Pons (tissue), 1 donor: ENCODE results near the gene RXRG.
"Not testable (repeated sequence)": the region's sequence is repeated elsewhere in the genome, so short reads cannot be mapped to it uniquely, and the experiment has no call there.

ENCODE experiments used
- DNase-seq: peaks from one replicate; pipeline ENCODE4 v3.0.0-alpha.2; 2016; ENCODE audit warnings: low spot score

RXRG gene

GRCh38 chr1:165444897-165445370 is at the start of gene RXRG:
Gene RXRG, minus strand, starts transcription at chr1:165445126. Its CDS starts 233 bp downstream, at chr1:165444893.
- no peak for DNase-seq

- no peak for DNase-seq
Observed at GRCh38 chr1:165492845-165493373, 48.0 kb upstream of the RXRG start.

GRCh38 chr1:165490175-165490574 is 45.2 kb upstream of the RXRG start:
- DNase-seq, result no peak

- DNase-seq, result peak; percentile 10
Observed at GRCh38 chr1:165487921-165488320, 43.0 kb upstream of the RXRG start.

- peak; percentile 28 for DNase-seq
Observed at GRCh38 chr1:165486663-165487062, 41.7 kb upstream of the RXRG start.

- DNase-seq, result no peak
Observed at GRCh38 chr1:165485716-165486115, 40.8 kb upstream of the RXRG start.

- no peak for DNase-seq
Observed at GRCh38 chr1:165484532-165484931, 39.6 kb upstream of the RXRG start.

GRCh38 chr1:165483412-165483811 is 38.5 kb upstream of the RXRG start:
- DNase-seq, result no peak

- no peak for DNase-seq
Observed at GRCh38 chr1:165481820-165482532, 37.0 kb upstream of the RXRG start.

GRCh38 chr1:165476776-165477175 is 31.9 kb upstream of the RXRG start:
- DNase-seq, result no peak

GRCh38 chr1:165474196-165474595 is 29.3 kb upstream of the RXRG start:
- DNase-seq, result no peak

GRCh38 chr1:165473081-165473480 is 28.2 kb upstream of the RXRG start:
- no peak for DNase-seq

- DNase-seq, result no peak
Observed at GRCh38 chr1:165468726-165469249, 23.9 kb upstream of the RXRG start.

GRCh38 chr1:165468253-165468652 is 23.3 kb upstream of the RXRG start:
- DNase-seq, result no peak

- DNase-seq, result peak; percentile 63
Observed at GRCh38 chr1:165467706-165468105, 22.8 kb upstream of the RXRG start.

GRCh38 chr1:165463978-165464377 is 19.1 kb upstream of the RXRG start:
- no peak for DNase-seq

GRCh38 chr1:165459683-165460082 is 14.8 kb upstream of the RXRG start:
- not testable (repeated sequence) for DNase-seq

GRCh38 chr1:165456861-165457260 is 11.9 kb upstream of the RXRG start:
- no peak for DNase-seq

GRCh38 chr1:165456114-165456513 is 11.2 kb upstream of the RXRG start:
- no peak for DNase-seq

GRCh38 chr1:165455111-165455510 is 10.2 kb upstream of the RXRG start:
- DNase-seq, result no peak

- DNase-seq, result no peak
Observed at GRCh38 chr1:165454091-165454610, 9.2 kb upstream of the RXRG start.

- no peak for DNase-seq
Observed at GRCh38 chr1:165452336-165453130, 7.6 kb upstream of the RXRG start.

- no peak for DNase-seq
Observed at GRCh38 chr1:165451691-165452090, 6.8 kb upstream of the RXRG start.
